Measurements from ENCODE around the gene ZNF213.
"Not testable (repeated sequence)": the region's sequence is repeated elsewhere in the genome, so short reads cannot be mapped to it uniquely, and the experiment has no call there.

The ZNF213 gene

GRCh38 chr16:3170440-3171180 lies 35.8 kb downstream of the ZNF213 start:
- no peak for DNase-seq (ENCODE audit: low read depth)

DNA sequence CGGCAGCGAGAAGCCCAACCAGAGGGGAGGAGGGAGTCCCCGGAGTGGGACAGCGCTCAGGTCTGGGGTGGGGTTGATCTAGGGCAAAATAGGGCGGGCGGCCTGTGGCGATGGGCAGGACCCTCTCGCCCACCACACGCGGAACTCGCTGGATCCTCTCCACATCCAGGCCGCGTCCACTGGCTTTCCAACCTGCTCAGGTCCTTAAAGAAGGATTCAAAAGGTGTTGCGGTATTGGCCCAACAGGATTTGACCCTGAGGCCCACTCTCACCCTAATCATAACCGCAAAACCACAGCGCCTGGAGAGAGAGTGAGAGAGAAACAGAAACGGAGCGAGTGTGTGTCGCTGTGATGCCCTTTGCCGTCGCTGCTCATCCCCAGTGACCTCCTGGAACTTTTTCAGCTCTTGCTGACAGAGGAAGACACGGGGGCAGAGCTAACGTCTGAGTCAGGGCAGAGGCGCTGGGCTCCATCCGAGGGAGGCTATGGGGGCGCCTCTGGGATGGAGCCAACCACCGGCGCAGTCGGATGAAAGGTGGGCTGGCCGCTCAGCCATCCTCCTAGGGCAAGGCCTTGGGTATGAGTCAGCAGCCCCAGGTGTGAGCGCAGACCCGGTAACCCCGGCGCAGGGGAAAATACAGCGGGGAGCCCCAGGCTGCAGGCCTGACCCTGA lies 36.5 kb downstream of the ZNF213 start:
- peak; percentile 61 for DNase-seq (ENCODE audit: low read depth)

- DNase-seq (ENCODE audit: low read depth): no peak
These were observed 37.2 kb downstream of the ZNF213 start for GRCh38 chr16:3171855-3172593.

DNA sequence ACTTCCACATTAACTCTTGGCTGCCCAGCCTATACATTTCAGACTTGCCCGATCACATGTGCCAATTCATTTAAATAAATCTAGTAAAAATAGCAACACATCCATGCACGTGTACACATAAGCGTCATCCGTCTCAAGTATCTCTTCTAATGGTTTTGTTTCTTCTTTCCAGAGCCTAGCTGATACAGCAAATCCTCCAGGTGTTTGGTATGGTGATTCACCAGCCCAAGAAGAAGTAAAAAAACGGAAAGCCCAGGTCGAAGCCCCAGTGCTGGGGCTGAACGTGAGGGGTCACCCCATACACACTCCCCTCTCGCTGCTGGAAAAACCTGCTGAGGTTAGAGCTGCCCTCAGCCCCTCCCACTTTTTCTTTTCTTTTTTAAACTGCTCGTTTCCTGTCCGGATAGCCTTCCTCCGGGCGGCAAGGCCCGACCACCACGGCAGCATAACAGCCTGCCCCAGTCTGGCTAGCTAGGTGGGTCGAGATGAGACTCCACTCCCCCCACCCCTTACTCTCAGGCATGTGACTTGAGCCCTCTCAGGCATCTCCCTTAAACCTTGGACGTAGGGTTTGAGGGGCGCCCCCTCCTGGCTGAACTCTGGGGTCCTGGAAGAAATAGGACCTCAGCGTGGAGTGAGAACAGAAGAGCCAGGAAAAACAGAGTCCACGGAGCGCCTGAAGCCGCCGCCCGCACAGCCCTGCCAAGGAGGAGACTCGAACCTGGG lies 39.2 kb downstream of the ZNF213 start:
- no peak for DNase-seq (ENCODE audit: low read depth)

DNA sequence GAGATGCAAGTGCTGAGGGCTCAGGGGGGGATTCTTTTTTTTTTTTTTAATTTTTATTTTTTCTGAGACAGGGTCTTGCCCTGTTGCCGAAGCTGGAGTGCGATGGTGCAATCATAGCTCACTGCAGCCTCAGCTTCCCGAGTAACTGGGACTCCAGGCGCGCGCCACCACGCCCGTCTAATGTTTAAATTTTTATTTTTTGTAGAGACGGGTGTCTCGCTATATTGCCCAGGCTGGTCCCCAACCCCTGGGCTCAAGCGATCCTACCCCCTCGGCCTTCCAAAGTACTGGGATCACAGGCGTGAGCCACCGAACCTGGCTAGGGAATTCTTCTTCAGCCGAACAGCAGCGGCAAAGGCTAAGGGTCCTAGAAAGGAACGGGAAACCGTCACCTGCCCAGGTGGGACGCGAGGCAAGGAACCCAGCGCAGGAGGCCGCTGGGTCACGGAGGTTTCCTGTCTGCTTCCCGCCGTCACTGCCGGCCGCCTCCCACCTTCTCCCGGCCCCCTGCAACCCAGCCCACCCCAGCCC lies 39.9 kb downstream of the ZNF213 start:
- DNase-seq (ENCODE audit: low read depth): no peak

- no peak for DNase-seq (ENCODE audit: low read depth)
These were observed 40.6 kb downstream of the ZNF213 start for GRCh38 chr16:3175157-3176093.

GRCh38 chr16:3179651-3180050 lies 44.8 kb downstream of the ZNF213 start:
- no peak for DNase-seq (ENCODE audit: low read depth)

DNA sequence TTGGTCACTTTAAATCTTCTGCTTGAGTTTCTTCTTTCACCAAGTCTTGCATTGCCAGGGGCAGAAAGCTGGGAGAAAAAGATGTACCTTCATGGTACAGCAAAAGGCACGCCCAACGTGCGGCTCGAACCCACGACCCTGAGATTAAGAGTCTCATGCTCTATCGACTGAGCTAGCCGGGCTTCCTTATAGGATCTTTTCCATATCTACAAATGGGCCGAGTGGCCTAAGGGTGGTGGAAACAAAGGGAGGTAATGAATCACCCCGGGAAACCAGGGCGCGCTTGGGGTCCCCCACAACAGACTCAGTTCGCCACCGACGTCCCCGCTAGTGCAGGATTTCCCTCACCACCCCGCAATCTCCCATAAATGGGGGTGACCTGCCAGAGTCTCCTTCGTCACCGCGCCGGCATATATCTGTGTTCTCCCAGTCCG lies 45.6 kb downstream of the ZNF213 start:
- DNase-seq (ENCODE audit: low read depth): no peak

DNA sequence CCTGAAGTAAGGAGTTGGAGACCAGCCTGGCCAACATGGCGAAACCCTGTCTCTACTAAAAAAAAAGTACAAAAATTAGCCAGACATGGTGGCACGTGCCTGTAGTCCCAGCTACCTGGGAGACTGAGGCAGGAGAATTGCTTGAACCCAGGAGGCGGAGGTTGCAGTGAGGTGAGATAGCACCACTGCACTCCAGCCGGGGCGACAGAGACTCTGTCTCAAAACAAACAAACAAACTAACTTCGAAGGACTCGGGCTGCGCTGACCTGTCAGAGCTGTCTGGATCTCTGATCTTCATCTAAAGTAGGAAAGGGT lies 47.4 kb downstream of the ZNF213 start:
- DNase-seq (ENCODE audit: low read depth): not testable (repeated sequence)

- DNase-seq (ENCODE audit: low read depth): no peak
These were observed 48.0 kb downstream of the ZNF213 start for GRCh38 chr16:3182608-3183444.

GRCh38 chr16:3183445-3184139 lies 48.8 kb downstream of the ZNF213 start:
- DNase-seq (ENCODE audit: low read depth): no peak

DNA sequence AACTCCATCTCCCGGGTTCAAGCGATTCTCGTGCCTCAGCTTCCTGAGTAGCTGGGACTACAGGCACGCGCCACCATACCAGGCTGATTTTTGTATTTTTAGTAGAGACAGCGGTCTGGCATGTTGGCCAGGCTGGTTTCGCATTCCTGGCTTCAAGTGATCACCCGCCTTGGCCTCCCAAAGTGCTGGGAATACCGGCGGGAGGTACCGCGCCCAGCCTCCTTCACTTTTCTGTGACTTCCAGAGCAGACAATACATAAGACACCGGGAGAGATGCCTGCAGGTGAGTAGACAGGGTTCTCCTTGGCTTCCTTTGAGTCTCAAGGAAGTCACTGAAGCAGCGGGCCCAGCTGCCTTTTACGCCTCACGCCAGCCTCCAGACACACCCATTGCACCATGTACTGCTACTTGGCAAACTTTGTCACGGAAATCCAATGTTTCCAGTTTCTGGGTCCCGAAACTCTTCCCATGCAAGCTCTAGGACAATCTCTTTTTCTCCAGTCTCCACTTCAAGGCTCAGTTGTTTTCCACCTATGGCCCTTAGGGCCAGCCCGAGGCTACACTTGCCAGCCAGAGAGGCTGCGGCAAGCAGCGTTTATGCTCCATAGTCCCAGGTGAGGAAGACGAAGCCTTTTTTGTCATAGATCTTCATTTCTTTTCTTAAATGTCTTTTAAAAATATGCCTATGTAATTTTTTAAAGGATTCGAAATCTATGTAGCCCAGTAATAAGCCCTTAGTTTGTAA lies 52.3 kb downstream of the ZNF213 start:
- no peak for DNase-seq (ENCODE audit: low read depth)

- no peak for DNase-seq (ENCODE audit: low read depth)
These were observed 53.2 kb downstream of the ZNF213 start, which contains the start of gene OR1F1 for GRCh38 chr16:3187798-3188674. Gene OR1F1 (plus strand): TSS chr16:3188204.

GRCh38 chr16:3188675-3188924 lies 53.8 kb downstream of the ZNF213 start:
- DNase-seq (ENCODE audit: low read depth): no peak

DNA sequence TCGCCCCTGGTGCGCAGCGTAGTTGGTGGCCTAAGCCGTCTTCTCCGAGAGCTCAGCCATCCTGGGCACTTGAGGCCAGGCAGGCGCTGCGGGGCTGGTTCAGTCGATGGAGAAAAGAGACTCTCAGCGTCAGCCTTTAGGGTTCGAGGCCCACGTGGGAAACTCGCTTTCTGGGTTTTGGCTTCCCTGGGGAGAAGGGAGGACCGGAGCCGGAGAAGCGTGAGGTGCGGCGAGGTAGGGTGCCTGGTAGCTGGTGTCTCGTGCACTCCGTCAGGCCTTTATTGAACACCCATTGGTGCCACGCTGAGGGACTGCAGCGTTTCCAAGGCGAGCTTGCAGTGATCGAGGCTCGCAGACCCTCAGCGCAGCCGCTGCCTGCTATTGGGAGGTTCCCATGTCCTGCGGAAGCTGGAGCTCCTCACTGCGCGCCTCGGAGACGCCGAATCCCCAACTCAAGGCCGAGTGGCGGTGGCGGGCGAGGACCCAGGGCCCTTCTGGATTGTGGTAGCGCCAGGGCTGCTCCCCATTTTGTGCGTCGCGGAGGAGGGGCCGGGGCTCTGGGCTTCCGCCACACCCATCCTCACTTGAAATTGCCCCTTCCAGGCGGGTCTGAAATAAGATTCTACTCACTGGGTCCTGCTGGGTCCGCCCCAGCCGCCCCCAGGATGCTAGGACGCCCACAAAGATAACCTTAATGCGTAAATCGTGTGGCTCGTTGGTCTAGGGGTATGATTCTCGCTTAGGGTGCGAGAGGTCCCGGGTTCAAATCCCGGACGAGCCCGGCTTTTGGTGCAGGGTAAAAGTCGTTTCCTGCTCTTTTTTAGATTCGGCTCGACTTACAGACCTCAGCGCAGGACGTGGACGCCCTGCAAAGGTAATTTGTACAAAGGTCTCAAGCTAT lies 54.3 kb downstream of the ZNF213 start:
- no peak for DNase-seq (ENCODE audit: low read depth)

DNA sequence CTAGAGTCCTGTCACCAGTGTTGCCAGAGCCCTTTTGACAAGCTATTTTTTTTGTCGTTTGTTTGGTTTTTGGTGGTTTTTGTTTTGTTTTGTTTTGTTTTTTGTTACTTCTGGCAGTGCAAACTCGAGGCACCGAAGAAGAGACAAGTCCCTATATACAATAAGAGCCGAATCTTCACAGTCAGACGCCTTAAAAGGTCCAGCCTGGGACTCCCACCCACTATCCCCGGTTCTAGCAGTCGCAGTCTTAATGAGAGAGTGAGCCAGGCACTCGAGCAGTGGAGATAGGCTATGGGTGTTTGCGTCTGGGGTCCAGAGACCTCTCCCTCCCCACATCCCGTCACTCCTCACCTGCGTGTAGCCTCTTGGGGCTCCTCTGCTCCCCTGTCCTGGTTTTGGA lies 55.0 kb downstream of the ZNF213 start:
- no peak for DNase-seq (ENCODE audit: low read depth)

DNA sequence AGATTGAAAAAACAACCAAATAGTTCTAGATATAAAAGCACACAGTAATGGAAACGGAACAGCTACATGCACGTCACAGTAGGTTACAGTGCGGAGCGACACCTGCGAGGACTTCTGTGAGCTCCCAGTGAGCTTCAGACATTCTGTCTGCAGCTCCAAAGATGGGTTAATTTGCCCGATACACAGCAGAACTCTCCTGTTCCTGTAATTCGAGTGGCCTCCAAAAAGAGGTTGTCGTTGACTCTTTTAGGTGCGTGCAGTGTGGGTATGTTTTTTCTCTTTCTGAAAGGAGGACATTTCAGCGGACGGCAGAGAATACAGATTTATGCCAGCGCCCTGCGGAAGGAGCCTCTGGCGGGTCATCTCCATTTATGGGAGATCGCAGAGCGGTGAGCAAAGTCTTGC lies 56.1 kb downstream of the ZNF213 start:
- no peak for DNase-seq (ENCODE audit: low read depth)
